Thoracic aorta (tissue), 2 donors: ENCODE results near the gene CLTCL1. TPM values are rescaled to one million over a fixed set of nuclear protein-coding genes. Genes with fewer than 3 reads are reported as not detected.

Experiments used
- ATAC-seq: fragments of 150-250 bp; one replicate; pipeline ENCODE4 v1.8.0; 2017; ENCODE audit warnings: low read depth; ENCODE audit not compliant: insufficient number of reproducible peaks, low FRiP score
- DNase-seq: peaks from one replicate; pipeline ENCODE4 v3.0.0-alpha.2; 2020; ENCODE audit warnings: low spot score
- H3K27ac ChIP-seq, 2 donors: fragments of 200-600 bp; sonication (generic); 1 replicate in 1 of 2; 2 replicates in 1 of 2; pipeline ENCODE4 v1.5.1; 2016; ENCODE audit warnings: mild to moderate bottlenecking in 2 of 2, moderate library complexity in 2 of 2
- H3K27me3 ChIP-seq: fragments of 200-600 bp; sonication (generic); replicated peaks from 2 replicates; pipeline ENCODE4 v1.6.0; 2016; ENCODE audit warnings: mild to moderate bottlenecking; ENCODE audit not compliant: insufficient read depth
- H3K36me3 ChIP-seq: fragments of 200-600 bp; sonication (generic); one replicate; pipeline ENCODE4 v1.5.1; 2016
- H3K4me1 ChIP-seq, 2 donors: fragments of 200-600 bp; sonication (generic); 1 replicate in 1 of 2; 2 replicates in 1 of 2; pipeline versions ENCODE4 v1.5.1 to v1.6.0; 2016; ENCODE audit warnings: low read depth in 2 of 2, mild to moderate bottlenecking in 1 of 2; ENCODE audit not compliant: control insufficient read depth in 1 of 2
- H3K4me3 ChIP-seq: fragments of 200-600 bp; sonication (generic); 2 replicates; pipeline ENCODE4 v1.5.1; 2016; ENCODE audit warnings: mild to moderate bottlenecking
- H3K9me3 ChIP-seq: fragments of 200-600 bp; sonication (generic); 2 replicates; pipeline ENCODE4 v1.5.1; 2016
- CTCF ChIP-seq: fragments of 200-600 bp; sonication (generic); IDR thresholded peaks from one replicate; pipeline ENCODE4 v1.5.1; 2019; ENCODE audit warnings: antibody characterized with exemption
- total RNA-seq, 2 donors: library from RNA; depleted of rRNA; stranded (reverse); fragments of >200 nt; gene quantifications; one replicate each; pipeline versions ENCODE4 v1.1.0 to v1.2.3, GENCODE V29; 2016

CLTCL1 gene
- total RNA-seq, 2 donors from 2014 or later, result 5.3 to 6.1 TPM

GRCh38 chr22:19295733-19296132 lies 4.2 kb upstream of the CLTCL1 start:
- no peak overlapping the region for H3K4me3 ChIP-seq

GRCh38 chr22:19292458-19293230 lies 1.1 kb upstream of the CLTCL1 start:
- TF ChIP-seq CTCF, result no peak
- ATAC-seq (no peak), DNase-seq (no peak)
- H3K27me3 ChIP-seq, result no peaks in the 10 kb centered on the region
- H3K27ac ChIP-seq, result peak overlapping the region; percentile 15 to 63
- no peaks in the 10 kb centered on the region for H3K36me3 ChIP-seq
- peak overlapping the region; percentile 97 for H3K4me3 ChIP-seq
- H3K4me1 ChIP-seq, result peaks cover 0 to 14% of the 10 kb centered on the region in 2 donors
- no peaks in the 10 kb centered on the region for H3K9me3 ChIP-seq

More at GRCh38 chr22:19295733-19296132, 4.2 kb upstream of the CLTCL1 start:
- DNase-seq, result no peak
- TF ChIP-seq CTCF, result no peak
- Histone ChIP-seq H3K27ac (no peak overlapping the region), H3K27me3 (no peaks in the 10 kb centered on the region), H3K4me1 (peaks cover 0 to 8% of the 10 kb centered on the region in 2 donors), H3K9me3 (no peaks in the 10 kb centered on the region), H3K36me3 (no peaks in the 10 kb centered on the region)
- no peak for ATAC-seq

DNA sequence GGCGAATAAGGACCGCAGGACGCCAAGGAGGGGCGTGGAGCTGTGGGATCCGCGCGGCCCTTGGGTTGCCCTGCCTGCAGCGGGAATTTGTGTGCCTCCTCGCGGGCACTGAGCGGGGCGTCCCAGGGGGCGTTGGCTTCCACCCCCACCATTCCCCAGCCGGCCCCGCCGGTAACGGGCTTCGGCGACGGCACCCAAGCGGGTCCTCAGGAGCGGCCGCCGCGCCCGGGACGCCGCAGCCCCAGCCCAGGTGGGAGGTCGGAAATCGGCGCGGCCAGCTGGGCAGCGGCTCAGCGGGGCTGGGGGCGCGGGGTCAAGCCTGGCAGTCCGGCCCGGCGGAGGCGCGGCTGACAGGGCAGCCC lies 320 bp downstream of the CLTCL1 start:
- Histone ChIP-seq H3K4me1 (peaks cover 0 to 14% of the 10 kb centered on the region in 2 donors), H3K27ac (no peak overlapping the region), H3K27me3 (no peaks in the 10 kb centered on the region), H3K4me3 (peak overlapping the region; percentile 97), H3K9me3 (no peaks in the 10 kb centered on the region), H3K36me3 (no peaks in the 10 kb centered on the region)
- no peak for DNase-seq
- no peak for TF ChIP-seq CTCF
- peak; percentile 41 for ATAC-seq

GRCh38 chr22:19290400-19291217 lies 910 bp downstream of the CLTCL1 start:
- DNase-seq (no peak), ATAC-seq (peak; percentile 8)
- Histone ChIP-seq H3K4me3 (peak overlapping the region; percentile 97), H3K36me3 (no peaks in the 10 kb centered on the region), H3K27ac (no peak overlapping the region), H3K27me3 (no peaks in the 10 kb centered on the region), H3K9me3 (no peaks in the 10 kb centered on the region), H3K4me1 (peaks cover 0 to 14% of the 10 kb centered on the region in 2 donors)
- no peak for TF ChIP-seq CTCF

DNA sequence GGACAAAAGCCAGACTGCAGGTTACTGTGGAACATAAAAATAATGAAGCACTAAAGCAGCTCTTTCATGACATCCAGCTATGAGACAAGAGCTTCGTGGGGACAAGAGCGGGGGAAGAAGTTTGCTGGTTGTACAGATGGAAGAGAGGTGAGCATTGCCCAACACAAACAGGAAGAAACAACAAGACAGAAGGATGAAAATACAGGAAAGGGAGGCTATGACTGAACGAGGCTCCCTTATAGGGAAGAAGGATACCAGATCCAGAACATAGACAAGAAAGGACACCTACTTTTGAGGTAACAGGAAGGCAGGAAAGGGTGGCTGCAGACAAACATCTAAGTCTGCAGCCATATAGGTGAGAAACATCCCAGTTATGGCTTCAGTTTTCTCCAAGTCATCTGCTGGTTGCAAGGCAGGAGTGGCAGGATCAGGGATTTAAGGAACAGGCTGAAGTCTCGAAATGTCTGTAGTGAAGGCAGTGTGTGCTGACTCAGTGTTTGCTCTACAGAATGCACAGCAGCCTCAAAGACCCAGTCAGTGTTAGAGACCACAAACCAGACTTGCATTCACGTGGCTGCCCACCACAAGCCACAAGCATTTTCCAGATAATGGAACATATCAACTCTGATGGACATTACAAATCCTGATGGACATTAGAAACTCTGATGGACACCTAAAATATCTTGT lies 1.9 kb downstream of the CLTCL1 start:
- no peak overlapping the region for H3K27ac ChIP-seq
- H3K4me3 ChIP-seq, result no peak overlapping the region
- peaks cover 0 to 14% of the 10 kb centered on the region in 2 donors for H3K4me1 ChIP-seq
- H3K36me3 ChIP-seq, result no peaks in the 10 kb centered on the region
- H3K27me3 ChIP-seq, result no peaks in the 10 kb centered on the region
- ATAC-seq (no peak), DNase-seq (no peak)
- no peaks in the 10 kb centered on the region for H3K9me3 ChIP-seq
- TF ChIP-seq CTCF, result no peak
